GM12865 (cell line): ENCODE data around the gene GNB4.

Experiments used
- DNase-seq: peaks from one replicate; pipeline ENCODE4 v3.0.0; 2010; ENCODE audit warnings: low read depth
- H3K4me3 ChIP-seq: 2 replicates; pipeline ENCODE4 v1.5.1; 2011; ENCODE audit warnings: mild to moderate bottlenecking, low read depth, low read length, control low read depth
- CTCF ChIP-seq: IDR thresholded peaks from 2 replicates; pipeline ENCODE4 v1.5.1; 2011; ENCODE audit warnings: low read length, control low read depth, low read depth, inconsistent platforms; ENCODE audit not compliant: insufficient read depth; ENCODE audit errors: missing control alignments

The GNB4 gene

GRCh38 chr3:179474480-179474879 lies 23.2 kb upstream of the GNB4 start:
- H3K4me3 ChIP-seq = no peak overlapping the region
- no peak for TF ChIP-seq CTCF
- DNase-seq = no peak

GRCh38 chr3:179473565-179473964 lies 22.3 kb upstream of the GNB4 start:
- H3K4me3 ChIP-seq = no peak overlapping the region
- no peak for DNase-seq
- no peak for TF ChIP-seq CTCF

- DNase-seq = peak; percentile 25
- no peak overlapping the region for H3K4me3 ChIP-seq
- TF ChIP-seq CTCF = no peak
These were observed 13.2 kb upstream of the GNB4 start for GRCh38 chr3:179464323-179465092.

- no peak for DNase-seq
- no peak overlapping the region for H3K4me3 ChIP-seq
- TF ChIP-seq CTCF = no peak
These were observed 12.0 kb upstream of the GNB4 start for GRCh38 chr3:179463319-179463718.

GRCh38 chr3:179460260-179460659 lies 9.0 kb upstream of the GNB4 start:
- TF ChIP-seq CTCF = no peak
- H3K4me3 ChIP-seq = no peak overlapping the region
- DNase-seq = no peak

- DNase-seq = no peak
- H3K4me3 ChIP-seq = no peak overlapping the region
- no peak for TF ChIP-seq CTCF
These were observed 4.7 kb upstream of the GNB4 start for GRCh38 chr3:179455954-179456353.

GRCh38 chr3:179454887-179455286 lies 3.6 kb upstream of the GNB4 start:
- no peak for DNase-seq

More at GRCh38 chr3:179454887-179455286, 3.6 kb upstream of the GNB4 start:
- H3K4me3 ChIP-seq = no peak overlapping the region
- no peak for TF ChIP-seq CTCF
